HG03439 (cell line): Measurements from ENCODE around the gene SNX11.
"Not testable (repeated sequence)": the region's sequence is repeated elsewhere in the genome, so short reads cannot be mapped to it uniquely, and the experiment has no call there.

Experiments used
- ATAC-seq: cut with Tn5 transposase; IDR thresholded peaks from one replicate; pipeline ENCODE4 v1.9.1; 2021; ENCODE audit warnings: mild to moderate bottlenecking, moderate library complexity; ENCODE audit not compliant: unreplicated experiment

The SNX11 gene

DNA sequence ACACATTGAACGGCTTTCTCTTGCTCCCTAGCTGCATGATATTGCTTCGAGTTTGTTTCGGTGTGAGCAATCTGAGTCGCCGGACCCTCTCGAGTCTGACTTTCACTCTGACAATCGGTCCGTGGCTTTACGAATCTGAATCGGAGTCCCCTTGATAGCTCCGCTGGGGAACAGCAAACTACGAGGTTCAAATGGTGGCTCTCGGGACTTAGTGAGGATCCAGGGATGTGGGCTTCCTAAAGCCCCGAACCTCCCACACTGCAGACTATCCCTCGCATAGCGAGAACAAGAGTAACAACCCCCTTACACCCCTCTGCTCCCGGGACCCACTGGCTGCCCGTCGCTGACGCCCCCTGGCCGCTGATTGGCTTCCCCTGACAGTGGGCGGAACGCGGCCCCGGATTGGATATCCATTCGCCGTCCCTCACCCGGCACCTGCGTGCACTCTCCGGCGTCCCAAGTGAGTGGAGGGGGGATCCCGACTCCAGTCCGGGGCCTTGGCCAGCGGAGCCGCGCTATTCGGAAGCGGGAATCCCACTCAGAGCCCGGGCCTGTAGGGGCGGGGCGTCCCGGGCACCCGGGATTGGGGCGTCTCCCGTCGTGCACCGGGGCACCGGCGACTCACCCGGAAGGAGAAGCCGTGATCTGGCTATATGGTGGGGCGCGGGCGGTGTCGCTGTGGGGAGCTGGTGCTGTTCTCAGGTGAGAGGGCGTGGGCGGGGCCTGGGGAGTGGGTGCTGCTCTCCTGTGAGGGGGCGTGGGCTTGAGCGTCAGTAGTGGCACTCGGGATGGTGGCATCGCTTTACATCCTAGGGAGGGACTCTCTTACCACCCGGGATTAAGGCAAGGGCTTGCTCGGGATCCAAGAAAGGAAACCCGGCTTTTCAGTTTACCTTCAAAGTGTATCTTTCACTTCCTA lies at the start of gene SNX11:
TSS of gene SNX11 (plus strand) at position 630 of the 919 bp plus-strand sequence. CDS start 4,278 bp downstream, outside the sequence.
- peak; percentile 74 for ATAC-seq

- no peak for ATAC-seq
Measured at GRCh38 chr17:48058393-48059124, 49.0 kb upstream of the SNX11 start.

DNA sequence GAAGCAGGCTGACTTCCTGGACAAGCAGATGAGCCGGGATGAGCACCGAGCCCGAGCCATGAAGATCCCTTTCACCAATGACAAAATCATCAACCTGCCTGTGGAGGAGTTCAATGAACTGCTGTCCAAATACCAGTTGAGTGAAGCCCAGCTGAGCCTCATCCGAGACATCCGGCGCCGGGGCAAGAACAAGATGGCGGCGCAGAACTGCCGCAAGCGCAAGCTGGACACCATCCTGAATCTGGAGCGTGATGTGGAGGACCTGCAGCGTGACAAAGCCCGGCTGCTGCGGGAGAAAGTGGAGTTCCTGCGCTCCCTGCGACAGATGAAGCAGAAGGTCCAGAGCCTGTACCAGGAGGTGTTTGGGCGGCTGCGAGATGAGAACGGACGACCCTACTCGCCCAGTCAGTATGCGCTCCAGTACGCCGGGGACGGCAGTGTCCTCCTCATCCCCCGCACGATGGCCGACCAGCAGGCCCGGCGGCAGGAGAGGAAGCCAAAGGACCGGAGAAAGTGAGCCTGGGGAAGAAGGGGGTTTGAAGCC lies 48.4 kb upstream of the SNX11 start:
- ATAC-seq, result no peak

GRCh38 chr17:48060249-48060648 lies 47.3 kb upstream of the SNX11 start:
- ATAC-seq, result no peak

- ATAC-seq, result no peak
Measured at GRCh38 chr17:48062273-48062672, 45.3 kb upstream of the SNX11 start.

GRCh38 chr17:48064638-48065037 lies 42.9 kb upstream of the SNX11 start:
- ATAC-seq, result no peak

GRCh38 chr17:48066192-48066591 lies 41.4 kb upstream of the SNX11 start:
- no peak for ATAC-seq

- ATAC-seq, result no peak
Measured at GRCh38 chr17:48066656-48067055, 40.9 kb upstream of the SNX11 start.

DNA sequence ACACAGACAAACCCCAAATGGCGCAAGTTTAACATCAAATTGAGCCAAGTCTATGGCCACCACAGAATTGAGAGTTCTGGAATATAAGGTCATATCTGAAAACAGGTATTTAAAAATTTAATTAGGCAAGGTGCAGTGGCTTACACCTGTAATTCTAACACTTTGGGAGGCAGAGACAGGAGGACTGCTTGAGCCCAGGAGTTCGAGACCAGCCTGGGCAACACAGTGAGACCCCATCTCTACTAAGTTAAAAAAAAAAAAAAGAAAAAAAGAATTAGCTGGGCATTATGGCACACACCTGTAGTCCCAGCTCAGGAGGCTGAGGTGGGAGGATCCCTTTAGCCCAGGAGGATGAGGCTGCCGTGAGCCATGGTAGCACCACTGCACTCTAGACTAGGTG lies 40.3 kb upstream of the SNX11 start:
- ATAC-seq, result no peak

- ATAC-seq, result not testable (repeated sequence)
Measured at GRCh38 chr17:48067808-48068207, 39.8 kb upstream of the SNX11 start.

DNA sequence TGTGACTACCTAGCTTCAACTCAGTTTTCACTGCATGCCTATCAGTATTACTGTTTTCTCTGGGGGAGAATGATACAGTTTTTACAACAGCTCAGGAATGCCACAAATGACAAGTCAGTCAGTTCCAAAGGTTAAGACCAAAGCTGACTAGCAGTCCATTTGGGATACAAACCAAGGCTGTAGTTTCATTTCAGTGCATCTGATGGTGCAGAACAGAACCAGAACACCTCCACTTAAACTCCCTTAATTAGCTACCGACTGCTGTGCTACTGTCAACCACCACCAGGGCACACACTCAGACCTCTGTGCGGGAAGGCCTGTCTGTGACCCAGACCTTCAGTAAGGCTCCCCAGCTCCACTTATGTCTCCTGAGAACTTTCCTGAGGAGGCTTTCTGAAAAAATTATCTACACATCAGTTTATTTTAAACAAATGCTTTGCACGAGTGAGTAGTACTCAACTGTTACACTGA lies 39.0 kb upstream of the SNX11 start:
- no peak for ATAC-seq

- ATAC-seq, result no peak
Measured at GRCh38 chr17:48070195-48070594, 37.4 kb upstream of the SNX11 start.

DNA sequence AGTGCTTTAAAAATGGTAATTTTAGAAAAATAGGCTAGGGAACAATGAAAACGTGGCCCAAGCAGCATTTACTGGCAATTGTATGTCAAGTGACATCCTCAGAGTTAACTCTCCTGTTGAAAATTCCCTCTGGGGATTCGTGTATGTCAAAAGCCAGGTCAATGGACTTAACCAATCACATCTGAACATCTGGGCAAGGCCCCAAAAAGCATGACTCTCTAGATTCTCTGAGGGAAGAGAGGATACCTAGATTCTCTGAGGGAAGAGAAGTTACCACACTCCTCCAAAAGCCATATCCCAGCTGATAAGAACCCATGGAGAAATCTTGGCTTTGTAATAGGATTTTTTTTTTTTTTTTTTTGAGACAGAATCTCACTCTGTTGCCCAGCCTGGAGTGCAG lies 35.9 kb upstream of the SNX11 start:
- no peak for ATAC-seq

DNA sequence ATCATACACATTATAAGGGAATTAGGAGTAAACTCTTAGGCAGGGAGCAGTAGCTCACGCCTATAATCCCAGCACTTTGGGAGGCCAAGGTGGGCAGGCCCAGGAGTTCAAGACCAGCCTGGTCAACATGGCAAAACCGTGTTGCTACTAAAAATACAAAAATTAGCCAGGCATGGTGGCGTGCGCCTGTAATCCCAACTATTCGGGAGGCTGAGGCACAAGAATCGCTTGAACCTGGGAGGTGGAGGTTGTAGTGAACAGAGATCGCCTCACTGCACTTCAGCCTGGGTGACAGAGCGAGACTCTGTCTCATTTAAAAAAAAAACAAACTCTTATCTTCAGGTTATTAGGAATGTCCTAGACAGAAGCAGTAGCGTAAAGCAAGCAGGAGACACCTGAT lies 34.8 kb upstream of the SNX11 start:
- ATAC-seq, result not testable (repeated sequence)

DNA sequence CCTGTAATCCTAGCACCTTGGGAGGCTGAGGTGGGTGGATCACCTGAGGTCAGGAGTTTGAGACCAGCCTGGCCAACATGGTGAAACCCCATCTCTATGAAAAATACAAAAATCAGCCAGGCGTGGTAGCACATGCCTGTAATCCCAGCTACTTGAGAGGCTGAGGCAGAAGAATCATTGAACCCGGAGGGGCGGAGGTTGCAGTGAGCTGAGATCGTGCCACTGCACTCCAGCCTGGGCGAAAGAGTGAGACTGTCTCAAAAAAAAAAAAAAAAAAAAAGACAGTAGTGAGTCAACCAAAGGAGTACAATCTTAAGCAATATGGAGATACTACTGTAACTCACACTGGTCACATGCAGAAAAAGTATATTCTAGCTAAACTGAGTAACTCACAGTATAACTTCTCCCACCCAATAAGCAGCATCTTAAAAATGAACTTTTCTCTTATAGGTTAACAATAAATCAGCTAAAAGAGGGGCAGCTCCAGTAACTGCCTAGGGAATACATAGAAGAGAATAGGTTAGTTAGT lies 33.9 kb upstream of the SNX11 start:
- ATAC-seq, result not testable (repeated sequence)

DNA sequence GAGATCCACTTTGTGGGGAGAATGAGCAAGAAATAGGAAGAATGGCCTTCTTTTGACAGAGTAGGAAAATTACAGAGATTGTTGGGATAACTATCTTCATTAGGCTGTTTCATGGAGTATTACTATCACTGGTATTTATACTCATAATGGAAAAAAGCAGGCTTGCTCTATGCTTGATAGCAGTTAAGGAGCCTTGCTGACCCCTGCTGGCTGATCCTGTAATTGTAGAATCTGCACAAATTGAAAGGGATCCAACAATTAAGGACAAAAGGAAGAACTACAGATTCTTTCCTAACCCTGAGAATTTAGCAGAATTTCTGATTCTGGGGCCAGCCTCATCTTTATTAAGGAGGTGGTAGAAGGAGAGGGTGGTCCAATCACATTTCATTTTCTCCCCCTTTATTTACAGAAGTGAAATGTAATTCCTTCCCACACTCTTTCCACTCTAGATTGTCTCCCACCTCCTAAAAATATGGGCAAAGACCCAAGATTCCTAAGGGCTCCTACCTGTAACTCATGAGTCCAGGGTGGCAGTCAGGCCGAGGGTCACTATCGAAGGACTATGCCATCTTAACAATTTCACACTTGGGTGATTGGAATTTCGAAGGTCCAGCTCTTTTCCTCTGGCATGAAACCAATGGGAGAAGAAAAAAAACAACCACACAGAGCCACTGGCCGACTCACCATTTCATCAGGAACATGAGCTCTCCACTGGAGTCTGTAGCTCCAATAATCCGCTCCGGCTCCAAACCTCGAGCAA lies 33.1 kb upstream of the SNX11 start:
- ATAC-seq, result no peak

GRCh38 chr17:48077152-48077551 lies 30.4 kb upstream of the SNX11 start:
- not testable (repeated sequence) for ATAC-seq

DNA sequence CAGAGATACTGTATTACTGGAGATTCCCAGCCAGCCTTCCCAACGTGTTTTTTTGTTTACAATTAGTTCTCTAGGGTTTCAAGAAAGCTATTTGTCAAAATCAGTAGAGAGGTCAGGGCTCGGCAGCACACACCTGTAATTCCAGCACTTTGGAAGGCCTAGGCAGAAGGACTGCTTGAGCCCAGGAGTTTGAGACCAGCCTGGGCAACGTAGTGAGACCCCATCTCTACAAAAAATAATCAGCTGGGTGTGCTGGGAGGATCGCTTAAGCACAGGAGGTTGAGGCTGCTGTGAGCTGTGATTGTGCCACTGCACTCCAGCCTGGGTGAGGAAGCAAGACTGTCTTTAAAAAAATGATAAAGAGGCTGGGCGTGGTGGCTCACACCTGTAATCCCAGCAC lies 25.7 kb upstream of the SNX11 start:
- no peak for ATAC-seq

DNA sequence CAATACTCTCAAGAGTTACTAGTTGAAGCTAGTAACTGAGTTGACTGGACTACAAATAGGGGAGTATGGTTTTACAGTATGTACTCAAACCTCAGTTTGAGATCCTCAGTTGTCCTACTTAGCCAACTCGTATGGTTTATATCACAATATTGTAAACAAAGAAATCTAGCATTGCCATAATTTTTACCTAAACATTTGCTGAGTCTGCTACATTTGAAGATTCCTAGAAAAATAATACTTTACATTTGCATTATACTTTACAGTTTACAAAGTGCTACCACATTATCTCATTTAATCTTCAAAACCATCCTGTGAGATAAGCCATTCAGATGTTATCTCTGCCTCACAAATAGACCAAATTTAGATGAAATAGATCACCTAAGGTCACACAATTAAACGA lies 22.6 kb upstream of the SNX11 start:
- no peak for ATAC-seq

DNA sequence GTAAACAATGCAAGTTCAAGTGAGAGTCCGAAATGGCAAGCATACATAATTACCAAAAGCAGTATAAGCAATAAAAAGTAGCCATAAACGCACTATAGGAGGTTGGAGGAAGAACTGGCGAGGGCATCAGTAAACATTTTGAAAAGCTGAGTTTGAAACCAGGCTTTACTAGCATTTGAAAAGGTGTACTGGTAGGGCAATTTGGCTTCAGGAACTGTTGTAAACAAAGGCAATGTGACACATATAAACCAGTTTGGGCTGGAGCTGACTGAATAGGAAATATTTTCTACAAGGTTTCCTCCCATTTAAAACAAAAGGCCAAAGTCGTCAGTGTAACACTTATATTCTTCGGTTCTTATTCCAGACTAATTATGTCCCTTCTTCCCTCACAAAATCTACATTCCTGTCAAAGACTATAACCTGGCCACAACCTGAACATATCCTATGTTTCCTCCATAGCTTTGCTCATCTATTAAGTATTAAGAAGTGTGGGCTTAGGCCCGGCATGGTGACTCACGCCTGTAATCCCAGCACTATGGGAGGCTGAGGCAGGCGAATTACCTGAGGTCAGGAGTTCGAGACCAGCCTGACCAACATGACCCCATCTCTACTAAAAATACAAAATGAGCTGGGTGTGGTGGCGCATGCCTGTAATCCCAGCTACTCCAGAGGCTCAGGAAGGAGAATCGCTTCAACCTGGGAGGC lies 14.1 kb upstream of the SNX11 start:
- no peak for ATAC-seq
